ENCODE measurements around the gene DNMT3B. TPM values are rescaled to one million over a fixed set of nuclear protein-coding genes. Genes with fewer than 3 reads are reported as not detected.

The DNMT3B gene
- total RNA-seq, 2 experiments from 2014 or later: 0.28 to 0.33 TPM

DNA sequence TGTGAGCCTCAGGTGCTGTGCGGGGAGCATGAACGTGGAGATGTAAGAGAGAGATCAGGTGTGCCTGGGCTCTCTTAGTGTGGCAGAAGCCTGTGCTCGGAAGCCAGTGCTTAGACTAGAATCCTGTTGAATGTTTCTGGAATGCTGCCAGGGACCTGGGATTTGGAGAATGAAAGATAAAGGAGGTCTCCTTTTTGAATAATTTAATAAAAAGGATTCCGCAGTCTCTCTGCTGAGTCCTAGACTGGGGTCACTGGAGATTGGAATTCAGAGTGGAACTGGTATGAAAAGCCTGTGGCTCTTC, 77.7 kb downstream of the DNMT3B start:
- Histone ChIP-seq H3K4me3 (ENCODE audit: low read length) (no peak overlapping the region), H3K4me1 (ENCODE audit: insufficient read depth, low read length) (peaks cover 22% of the 10 kb centered on the region), H3K27ac (ENCODE audit: low read depth in 1 of 2, low read length in 2 of 2) (no peak overlapping the region), H3K27me3 (ENCODE audit: control insufficient read depth in 1 of 2, insufficient read depth in 2 of 2, low read length in 2 of 2) (no peaks in the 10 kb centered on the region), H3K9me3 (ENCODE audit: control insufficient read depth in 1 of 2, insufficient read depth in 1 of 2, low read length in 2 of 2) (no peaks in the 10 kb centered on the region), H3K36me3 (ENCODE audit: insufficient read depth, low read length) (peaks cover 80% of the 10 kb centered on the region)
- Mint-ChIP-seq H3K4me3 (no peak overlapping the region), H3K9me3 (no peaks in the 10 kb centered on the region), H3K36me3 (ENCODE audit: low read depth) (peaks cover 95% of the 10 kb centered on the region), H3K27ac (no peak overlapping the region), H3K4me1 (ENCODE audit: low read depth) (peaks cover 66% of the 10 kb centered on the region), H3K27me3 (no peaks in the 10 kb centered on the region)
- no peak for ATAC-seq (ENCODE audit: poor library complexity)
- CTCF ChIA-PET: no interaction called here
- DNase-seq: no peak
- intact Hi-C loops (cut with DNase I, micrococcal nuclease): no loop called here
- POLR2A ChIA-PET: no interaction called here
- TF ChIP-seq, protein P1, sequence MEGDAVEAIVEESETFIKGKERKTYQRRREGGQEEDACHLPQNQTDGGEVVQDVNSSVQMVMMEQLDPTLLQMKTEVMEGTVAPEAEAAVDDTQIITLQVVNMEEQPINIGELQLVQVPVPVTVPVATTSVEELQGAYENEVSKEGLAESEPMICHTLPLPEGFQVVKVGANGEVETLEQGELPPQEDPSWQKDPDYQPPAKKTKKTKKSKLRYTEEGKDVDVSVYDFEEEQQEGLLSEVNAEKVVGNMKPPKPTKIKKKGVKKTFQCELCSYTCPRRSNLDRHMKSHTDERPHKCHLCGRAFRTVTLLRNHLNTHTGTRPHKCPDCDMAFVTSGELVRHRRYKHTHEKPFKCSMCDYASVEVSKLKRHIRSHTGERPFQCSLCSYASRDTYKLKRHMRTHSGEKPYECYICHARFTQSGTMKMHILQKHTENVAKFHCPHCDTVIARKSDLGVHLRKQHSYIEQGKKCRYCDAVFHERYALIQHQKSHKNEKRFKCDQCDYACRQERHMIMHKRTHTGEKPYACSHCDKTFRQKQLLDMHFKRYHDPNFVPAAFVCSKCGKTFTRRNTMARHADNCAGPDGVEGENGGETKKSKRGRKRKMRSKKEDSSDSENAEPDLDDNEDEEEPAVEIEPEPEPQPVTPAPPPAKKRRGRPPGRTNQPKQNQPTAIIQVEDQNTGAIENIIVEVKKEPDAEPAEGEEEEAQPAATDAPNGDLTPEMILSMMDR (IDR thresholded peaks at IDR 0.05): no peak

DNA sequence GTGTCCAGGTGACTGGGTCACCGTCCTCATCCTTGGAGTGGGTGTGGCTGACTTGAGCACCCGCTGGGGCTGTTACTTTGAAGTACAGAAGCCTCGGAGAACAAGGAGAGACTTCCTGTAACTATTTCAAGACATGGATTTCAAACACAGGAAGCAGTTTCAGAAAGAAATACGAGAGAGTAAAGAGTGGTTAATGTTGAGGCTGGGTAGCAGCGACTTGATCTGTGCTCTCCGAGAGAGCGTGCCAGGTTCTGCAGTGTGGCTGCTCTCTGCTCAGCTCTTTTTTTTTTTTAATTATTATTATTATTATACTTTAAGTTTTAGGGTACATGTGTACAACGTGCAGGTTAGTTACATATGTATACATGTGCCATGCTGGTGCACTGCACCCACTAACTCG, 79.0 kb downstream of the DNMT3B start:
- peak overlapping the region in 1 of 2 donors; percentile 16 for H3K27ac ChIP-seq (ENCODE audit: low read depth in 1 of 2, low read length in 2 of 2)
- TF ChIP-seq, protein P1 (IDR thresholded peaks at IDR 0.05): no peak
- peaks cover 25% of the 10 kb centered on the region for H3K4me1 ChIP-seq (ENCODE audit: insufficient read depth, low read length)
- Mint-ChIP-seq H3K9me3 (no peaks in the 10 kb centered on the region), H3K27me3 (no peaks in the 10 kb centered on the region), H3K27ac (peak overlapping the region; percentile 87), H3K4me3 (no peak overlapping the region), H3K36me3 (ENCODE audit: low read depth) (peaks cover 98% of the 10 kb centered on the region), H3K4me1 (ENCODE audit: low read depth) (peaks cover 75% of the 10 kb centered on the region)
- intact Hi-C loops (cut with DNase I, micrococcal nuclease): no loop called here
- ATAC-seq (ENCODE audit: poor library complexity): peak; percentile 54
- POLR2A ChIA-PET: no interaction called here
- peaks cover 85% of the 10 kb centered on the region for H3K36me3 ChIP-seq (ENCODE audit: insufficient read depth, low read length)
- no peak for DNase-seq
- CTCF ChIA-PET: no interaction called here
- H3K4me3 ChIP-seq (ENCODE audit: low read length): no peak overlapping the region
- no peaks in the 10 kb centered on the region for H3K9me3 ChIP-seq (ENCODE audit: control insufficient read depth in 1 of 2, insufficient read depth in 1 of 2, low read length in 2 of 2)
- H3K27me3 ChIP-seq (ENCODE audit: control insufficient read depth in 1 of 2, insufficient read depth in 2 of 2, low read length in 2 of 2): no peaks in the 10 kb centered on the region

DNA sequence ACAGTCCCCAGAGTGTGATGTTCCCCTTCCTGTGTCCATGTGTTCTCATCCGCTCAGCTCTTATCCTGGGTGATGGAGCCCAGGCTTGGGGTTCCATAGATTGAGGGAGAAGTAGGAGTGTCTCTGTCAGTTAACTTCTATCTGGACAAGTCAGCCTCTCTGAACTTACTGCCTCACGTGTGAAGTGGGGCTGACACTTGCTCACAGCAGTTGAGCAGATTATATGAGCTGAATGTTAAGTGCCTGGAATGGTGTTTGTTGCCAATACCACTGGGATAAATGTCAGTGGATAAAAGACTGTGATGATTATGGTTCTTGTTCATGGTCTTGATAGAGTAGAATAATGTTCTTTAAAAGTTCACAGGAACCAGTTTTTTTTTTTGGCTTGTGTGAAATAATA, 79.4 kb downstream of the DNMT3B start:
- TF ChIP-seq, protein P1 (IDR thresholded peaks at IDR 0.05): no peak

More for the DNA sequence above, 79.4 kb downstream of the DNMT3B start:
- H3K27me3 ChIP-seq (ENCODE audit: control insufficient read depth in 1 of 2, insufficient read depth in 2 of 2, low read length in 2 of 2): no peaks in the 10 kb centered on the region
- ATAC-seq (ENCODE audit: poor library complexity) (no peak), DNase-seq (no peak)
- peaks cover 24% of the 10 kb centered on the region for H3K4me1 ChIP-seq (ENCODE audit: insufficient read depth, low read length)
- Mint-ChIP-seq H3K4me1 (ENCODE audit: low read depth) (peaks cover 75% of the 10 kb centered on the region), H3K27ac (peak overlapping the region; percentile 87), H3K36me3 (ENCODE audit: low read depth) (peaks cover 98% of the 10 kb centered on the region), H3K27me3 (no peaks in the 10 kb centered on the region), H3K4me3 (no peak overlapping the region), H3K9me3 (no peaks in the 10 kb centered on the region)
- H3K4me3 ChIP-seq (ENCODE audit: low read length): no peak overlapping the region
- intact Hi-C loops (cut with DNase I, micrococcal nuclease): no loop called here
- H3K27ac ChIP-seq (ENCODE audit: low read depth in 1 of 2, low read length in 2 of 2): no peak overlapping the region
- H3K9me3 ChIP-seq (ENCODE audit: control insufficient read depth in 1 of 2, insufficient read depth in 1 of 2, low read length in 2 of 2): no peaks in the 10 kb centered on the region
- H3K36me3 ChIP-seq (ENCODE audit: insufficient read depth, low read length): peaks cover 85% of the 10 kb centered on the region
- CTCF ChIA-PET: interaction anchor here (0.7 kb wide), 1 partner anchor 17 kb away, joined by 3 read pairs; the partner anchor contains the start of gene EFCAB8
- POLR2A ChIA-PET: interaction anchor here (0.8 kb wide), 1 partner anchor 12 kb away, joined by 3 read pairs; no protein-coding TSS in a partner anchor
